ES-I3 (cell line): ENCODE measurements around the gene TRPM5.

Source experiments
- H3K36me3 ChIP-seq: 2 replicates; pipeline ENCODE4 v1.6.1; 2013; ENCODE audit warnings: mild to moderate bottlenecking, low read length, control low read depth, moderate library complexity; ENCODE audit not compliant: insufficient read depth
- H3K4me1 ChIP-seq: 2 replicates; pipeline ENCODE4 v1.6.1; 2013; ENCODE audit warnings: mild to moderate bottlenecking, control low read depth, low read length; ENCODE audit not compliant: insufficient read depth
- H3K9ac ChIP-seq: 2 replicates; pipeline ENCODE4 v1.6.1; 2013; ENCODE audit warnings: low read depth, mild to moderate bottlenecking, low read length, moderate library complexity
- H3K9me3 ChIP-seq: 2 replicates; pipeline ENCODE4 v1.6.1; 2013; ENCODE audit warnings: mild to moderate bottlenecking, low read length, moderate library complexity; ENCODE audit not compliant: control insufficient read depth, insufficient read depth

TRPM5 gene

DNA sequence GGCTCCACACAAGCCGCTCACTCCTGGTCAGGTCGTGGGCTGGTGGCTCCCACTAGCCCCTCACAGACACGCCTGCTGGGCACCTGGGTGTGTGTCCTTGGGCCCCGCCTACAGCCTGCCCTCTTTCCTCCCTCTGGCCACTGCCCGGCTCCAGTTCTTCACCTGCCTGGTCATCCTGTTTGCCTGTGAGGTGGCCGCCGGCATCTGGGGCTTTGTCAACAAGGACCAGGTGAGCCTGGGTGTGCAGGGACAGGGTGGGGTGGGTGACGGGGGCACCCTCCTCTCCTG is 49.6 kb downstream of the TRPM5 start:
- Histone ChIP-seq H3K36me3 (peaks cover 5% of the 10 kb centered on the region), H3K9me3 (no peaks in the 10 kb centered on the region), H3K9ac (no peak overlapping the region), H3K4me1 (peaks cover 9% of the 10 kb centered on the region; the same call in 1 of the 2 replicates)
